ENCODE data around the gene ERBIN.
"Not testable (repeated sequence)": the region's sequence is repeated elsewhere in the genome, so short reads cannot be mapped to it uniquely, and the experiment has no call there.

Gene ERBIN, protein sequence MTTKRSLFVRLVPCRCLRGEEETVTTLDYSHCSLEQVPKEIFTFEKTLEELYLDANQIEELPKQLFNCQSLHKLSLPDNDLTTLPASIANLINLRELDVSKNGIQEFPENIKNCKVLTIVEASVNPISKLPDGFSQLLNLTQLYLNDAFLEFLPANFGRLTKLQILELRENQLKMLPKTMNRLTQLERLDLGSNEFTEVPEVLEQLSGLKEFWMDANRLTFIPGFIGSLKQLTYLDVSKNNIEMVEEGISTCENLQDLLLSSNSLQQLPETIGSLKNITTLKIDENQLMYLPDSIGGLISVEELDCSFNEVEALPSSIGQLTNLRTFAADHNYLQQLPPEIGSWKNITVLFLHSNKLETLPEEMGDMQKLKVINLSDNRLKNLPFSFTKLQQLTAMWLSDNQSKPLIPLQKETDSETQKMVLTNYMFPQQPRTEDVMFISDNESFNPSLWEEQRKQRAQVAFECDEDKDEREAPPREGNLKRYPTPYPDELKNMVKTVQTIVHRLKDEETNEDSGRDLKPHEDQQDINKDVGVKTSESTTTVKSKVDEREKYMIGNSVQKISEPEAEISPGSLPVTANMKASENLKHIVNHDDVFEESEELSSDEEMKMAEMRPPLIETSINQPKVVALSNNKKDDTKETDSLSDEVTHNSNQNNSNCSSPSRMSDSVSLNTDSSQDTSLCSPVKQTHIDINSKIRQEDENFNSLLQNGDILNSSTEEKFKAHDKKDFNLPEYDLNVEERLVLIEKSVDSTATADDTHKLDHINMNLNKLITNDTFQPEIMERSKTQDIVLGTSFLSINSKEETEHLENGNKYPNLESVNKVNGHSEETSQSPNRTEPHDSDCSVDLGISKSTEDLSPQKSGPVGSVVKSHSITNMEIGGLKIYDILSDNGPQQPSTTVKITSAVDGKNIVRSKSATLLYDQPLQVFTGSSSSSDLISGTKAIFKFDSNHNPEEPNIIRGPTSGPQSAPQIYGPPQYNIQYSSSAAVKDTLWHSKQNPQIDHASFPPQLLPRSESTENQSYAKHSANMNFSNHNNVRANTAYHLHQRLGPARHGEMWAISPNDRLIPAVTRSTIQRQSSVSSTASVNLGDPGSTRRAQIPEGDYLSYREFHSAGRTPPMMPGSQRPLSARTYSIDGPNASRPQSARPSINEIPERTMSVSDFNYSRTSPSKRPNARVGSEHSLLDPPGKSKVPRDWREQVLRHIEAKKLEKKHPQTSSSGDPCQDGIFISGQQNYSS (N-terminal part only)

DNA sequence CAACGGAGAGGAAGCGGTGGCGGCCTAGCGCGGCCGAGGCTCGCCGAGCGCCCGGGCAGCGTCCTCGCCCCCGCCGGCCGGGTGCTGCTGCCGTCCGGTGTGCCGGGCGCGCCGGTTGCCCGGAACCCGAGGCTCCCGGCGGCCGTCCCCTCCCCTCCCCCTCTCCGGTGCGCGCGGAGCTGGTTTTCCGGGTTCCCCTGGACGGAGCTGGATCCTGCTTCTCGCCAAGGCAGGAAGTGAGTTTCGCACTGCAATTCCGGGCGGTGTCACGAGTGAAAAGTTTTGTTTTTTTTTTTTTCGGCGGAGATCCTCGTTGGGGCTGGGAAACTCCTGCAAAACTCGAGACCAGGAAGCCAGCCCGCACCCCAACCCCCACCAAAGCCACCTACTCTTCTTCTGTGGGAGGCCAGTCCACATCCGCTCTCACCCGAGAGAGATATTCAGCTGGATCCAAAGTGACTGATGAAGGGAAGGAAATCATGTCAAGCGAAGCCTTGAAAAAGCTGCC lies at the start of gene ERBIN:
Gene ERBIN, plus strand, starts transcription at position 300 of the 508 bp plus-strand sequence. CDS start 66,144 bp downstream, outside the sequence.
- peak within 1 kb of the TSS; percentile 100 for H3K4me2 ChIP-seq (ENCODE audit: low read depth, low read length, poor library complexity, severe bottlenecking)
- H3K27me3 ChIP-seq (ENCODE audit: low read length) = no peaks in the 10 kb centered on the region
- H3K27ac ChIP-seq (ENCODE audit: low read depth, low read length) = peak within 1 kb of the TSS; percentile 99
- peaks cover 52% of the 10 kb centered on the region for H3K79me2 ChIP-seq (ENCODE audit: insufficient read depth, low read length)
- H3K36me3 ChIP-seq (ENCODE audit: low read length) = peaks cover 3% of the 10 kb centered on the region; the same call in 1 of the 2 replicates
- peak within 1 kb of the TSS; percentile 91 for H3K4me3 ChIP-seq (ENCODE audit: insufficient read depth, low read length, poor library complexity, severe bottlenecking)
- no peak for TF ChIP-seq EZH2phosphoT487 (conservative IDR thresholded peaks at IDR 0.05; ENCODE audit: low read length)
- TF ChIP-seq, protein P1, sequence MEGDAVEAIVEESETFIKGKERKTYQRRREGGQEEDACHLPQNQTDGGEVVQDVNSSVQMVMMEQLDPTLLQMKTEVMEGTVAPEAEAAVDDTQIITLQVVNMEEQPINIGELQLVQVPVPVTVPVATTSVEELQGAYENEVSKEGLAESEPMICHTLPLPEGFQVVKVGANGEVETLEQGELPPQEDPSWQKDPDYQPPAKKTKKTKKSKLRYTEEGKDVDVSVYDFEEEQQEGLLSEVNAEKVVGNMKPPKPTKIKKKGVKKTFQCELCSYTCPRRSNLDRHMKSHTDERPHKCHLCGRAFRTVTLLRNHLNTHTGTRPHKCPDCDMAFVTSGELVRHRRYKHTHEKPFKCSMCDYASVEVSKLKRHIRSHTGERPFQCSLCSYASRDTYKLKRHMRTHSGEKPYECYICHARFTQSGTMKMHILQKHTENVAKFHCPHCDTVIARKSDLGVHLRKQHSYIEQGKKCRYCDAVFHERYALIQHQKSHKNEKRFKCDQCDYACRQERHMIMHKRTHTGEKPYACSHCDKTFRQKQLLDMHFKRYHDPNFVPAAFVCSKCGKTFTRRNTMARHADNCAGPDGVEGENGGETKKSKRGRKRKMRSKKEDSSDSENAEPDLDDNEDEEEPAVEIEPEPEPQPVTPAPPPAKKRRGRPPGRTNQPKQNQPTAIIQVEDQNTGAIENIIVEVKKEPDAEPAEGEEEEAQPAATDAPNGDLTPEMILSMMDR (IDR thresholded peaks at IDR 0.05; ENCODE audit: insufficient read depth, low read length, poor library complexity, severe bottlenecking) = no peak
- no peaks in the 10 kb centered on the region for H3K9me2 ChIP-seq (replicated peaks; ENCODE audit: insufficient read depth, low read length)
- H3K9me3 ChIP-seq (ENCODE audit: insufficient read depth, low read length) = no peaks in the 10 kb centered on the region
- H2AFZ ChIP-seq (ENCODE audit: low read depth, low read length, severe bottlenecking) = peak within 1 kb of the TSS; percentile 68
- H3F3A ChIP-seq (ENCODE audit: insufficient read depth) = peaks cover 14% of the 10 kb centered on the region
- peak within 1 kb of the TSS; percentile 97 for H3K9ac ChIP-seq (ENCODE audit: low read length)
- peaks cover 19% of the 10 kb centered on the region for H4K20me1 ChIP-seq (ENCODE audit: low read depth, low read length)

DNA sequence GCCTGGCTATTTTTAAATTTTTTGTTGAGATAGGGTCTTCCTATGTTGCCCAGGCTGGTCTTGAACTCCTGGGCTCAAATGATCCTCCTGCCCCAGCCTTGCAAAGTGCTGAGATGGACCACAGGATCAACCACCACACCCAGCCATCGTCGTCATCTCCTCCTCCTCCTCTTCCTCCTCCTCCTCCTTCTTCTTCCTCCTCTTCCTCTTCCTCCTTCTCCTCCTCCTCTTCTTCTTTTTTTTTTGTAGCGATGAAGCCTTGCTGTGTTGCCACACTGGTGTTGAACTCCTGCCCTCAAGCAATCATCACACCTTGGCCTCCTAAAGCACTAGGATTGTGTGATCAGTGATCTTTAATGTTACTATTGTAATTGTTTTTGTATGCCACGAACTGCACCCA lies 49.4 kb upstream of the ERBIN start:
- no peaks in the 10 kb centered on the region for H3K36me3 ChIP-seq (ENCODE audit: low read length)
- H4K20me1 ChIP-seq (ENCODE audit: low read depth, low read length) = no peaks in the 10 kb centered on the region
- H3F3A ChIP-seq (ENCODE audit: insufficient read depth) = no peaks in the 10 kb centered on the region

DNA sequence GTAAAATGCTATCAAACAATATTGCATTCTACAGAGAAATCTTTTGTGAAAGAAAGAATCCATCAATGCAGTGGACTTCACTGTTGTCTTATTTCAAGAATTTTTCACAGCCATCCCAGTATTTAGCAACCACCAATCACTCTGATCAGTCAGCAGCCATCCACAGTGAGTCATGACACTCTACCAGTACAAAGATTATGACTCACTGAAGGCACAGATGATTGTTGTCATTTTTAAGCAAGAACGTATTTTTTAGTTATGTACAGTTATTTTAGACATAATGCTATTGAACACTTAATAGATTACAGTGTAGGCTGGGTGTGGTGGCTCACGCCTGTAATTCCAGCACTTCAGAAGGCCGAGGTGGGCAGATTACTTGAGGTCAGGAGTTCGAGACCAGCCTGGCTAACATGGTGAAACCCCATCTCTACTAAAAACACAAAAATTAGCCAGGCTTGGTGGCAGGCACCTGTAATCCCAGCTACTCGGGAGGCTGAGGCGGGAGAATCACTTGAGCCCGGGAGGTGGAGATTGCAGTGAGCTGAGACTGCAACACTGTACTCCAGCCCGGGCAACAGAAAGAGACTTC lies 46.6 kb upstream of the ERBIN start:
- H3K4me3 ChIP-seq (ENCODE audit: insufficient read depth, low read length, poor library complexity, severe bottlenecking); H3K4me2 ChIP-seq (ENCODE audit: low read depth, low read length, poor library complexity, severe bottlenecking); H3K27ac ChIP-seq (ENCODE audit: low read depth, low read length): not testable (repeated sequence)

More for the DNA sequence above, 49.4 kb upstream of the ERBIN start:
- Histone ChIP-seq H2AFZ (ENCODE audit: low read depth, low read length, severe bottlenecking) (no peak overlapping the region), H3K9me2 (replicated peaks; ENCODE audit: insufficient read depth, low read length) (no peaks in the 10 kb centered on the region), H3K79me2 (ENCODE audit: insufficient read depth, low read length) (no peaks in the 10 kb centered on the region), H3K4me3 (ENCODE audit: insufficient read depth, low read length, poor library complexity, severe bottlenecking) (no peak overlapping the region), H3K9ac (ENCODE audit: low read length) (no peak overlapping the region), H3K4me2 (ENCODE audit: low read depth, low read length, poor library complexity, severe bottlenecking) (no peak overlapping the region), H3K9me3 (ENCODE audit: insufficient read depth, low read length) (no peaks in the 10 kb centered on the region), H3K27me3 (ENCODE audit: low read length) (no peaks in the 10 kb centered on the region), H3K27ac (ENCODE audit: low read depth, low read length) (no peak overlapping the region)
- no peak for TF ChIP-seq EZH2phosphoT487 (conservative IDR thresholded peaks at IDR 0.05; ENCODE audit: low read length)
- TF ChIP-seq, protein P1 (IDR thresholded peaks at IDR 0.05; ENCODE audit: insufficient read depth, low read length, poor library complexity, severe bottlenecking) = no peak

More for the DNA sequence above, 46.6 kb upstream of the ERBIN start:
- not testable (repeated sequence) for H3K9me2 ChIP-seq (replicated peaks; ENCODE audit: insufficient read depth, low read length); H3K27me3 ChIP-seq (ENCODE audit: low read length); H3F3A ChIP-seq (ENCODE audit: insufficient read depth); H3K36me3 ChIP-seq (ENCODE audit: low read length); H3K9ac ChIP-seq (ENCODE audit: low read length); H3K9me3 ChIP-seq (ENCODE audit: insufficient read depth, low read length); H2AFZ ChIP-seq (ENCODE audit: low read depth, low read length, severe bottlenecking); H3K79me2 ChIP-seq (ENCODE audit: insufficient read depth, low read length); H4K20me1 ChIP-seq (ENCODE audit: low read depth, low read length)
